DMS153 treated with DMSO at 0.1 percent for 48 hours (cell line): ENCODE data around the gene FUS.
"Not testable (repeated sequence)": the region's sequence is repeated elsewhere in the genome, so short reads cannot be mapped to it uniquely, and the experiment has no call there.

Source experiments
- DNase-seq: peaks from one replicate; lab custom pipeline; 2025; ENCODE audit not compliant: unreplicated experiment; lab: John Stamatoyannopoulos, UW

The FUS gene

GRCh38 chr16:31179747-31180459 is at the start of gene FUS:
Gene FUS (plus strand): TSS chr16:31180139. CDS start chr16:31180215, 76 bp downstream.
- peak; percentile 84 for DNase-seq

GRCh38 chr16:31130336-31130891 is 49.5 kb upstream of the FUS start:
- DNase-seq, result no peak

GRCh38 chr16:31130899-31131298 is 49.0 kb upstream of the FUS start:
- DNase-seq, result peak; percentile 12

- DNase-seq, result no peak
Measured at GRCh38 chr16:31131416-31131815, 48.5 kb upstream of the FUS start.

DNA sequence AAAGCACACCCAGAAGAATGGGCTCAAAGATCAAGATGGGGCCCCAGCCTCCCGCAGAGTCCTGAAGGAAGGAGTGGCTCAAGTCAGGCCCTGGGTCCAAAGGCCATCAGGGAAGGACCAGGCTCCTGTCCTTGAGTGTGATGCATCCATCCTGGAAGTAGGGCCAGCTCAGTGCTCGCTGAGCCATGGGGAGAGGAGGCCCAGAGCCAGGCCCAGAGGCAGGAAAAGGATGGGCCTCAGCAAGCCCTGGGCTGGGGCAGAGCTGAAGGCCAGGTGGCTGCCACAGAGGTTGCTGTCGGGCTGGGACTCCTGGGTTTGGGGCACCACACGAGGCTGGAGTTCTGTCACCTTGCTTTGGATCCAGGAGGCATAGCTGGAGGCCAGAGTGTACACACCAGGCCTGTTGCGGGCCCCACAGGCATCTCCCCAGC is 48.1 kb upstream of the FUS start:
- no peak for DNase-seq

- DNase-seq, result no peak
Measured at GRCh38 chr16:31132303-31132979, 47.5 kb upstream of the FUS start.

DNA sequence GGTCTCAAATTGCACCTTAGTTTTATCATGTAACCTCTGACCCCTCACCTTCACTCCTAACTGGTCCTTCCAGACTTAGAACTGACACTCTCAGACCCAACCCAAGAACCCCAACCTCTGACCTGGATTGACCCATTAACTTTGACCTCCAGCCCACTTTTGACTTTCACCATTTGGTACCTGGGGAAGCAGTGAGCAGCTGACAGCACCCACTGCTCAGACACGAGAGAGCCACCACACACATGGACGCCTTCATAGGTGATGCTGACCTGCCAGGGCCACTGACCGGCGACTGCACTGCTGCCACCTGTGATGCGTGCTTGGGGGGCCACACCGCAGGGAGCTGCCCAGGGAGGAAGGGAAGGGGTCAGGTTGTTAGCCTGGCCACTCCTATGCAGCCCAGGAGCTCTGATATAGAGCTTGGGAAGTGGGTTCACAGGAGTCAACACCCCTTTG is 46.9 kb upstream of the FUS start:
- no peak for DNase-seq

DNA sequence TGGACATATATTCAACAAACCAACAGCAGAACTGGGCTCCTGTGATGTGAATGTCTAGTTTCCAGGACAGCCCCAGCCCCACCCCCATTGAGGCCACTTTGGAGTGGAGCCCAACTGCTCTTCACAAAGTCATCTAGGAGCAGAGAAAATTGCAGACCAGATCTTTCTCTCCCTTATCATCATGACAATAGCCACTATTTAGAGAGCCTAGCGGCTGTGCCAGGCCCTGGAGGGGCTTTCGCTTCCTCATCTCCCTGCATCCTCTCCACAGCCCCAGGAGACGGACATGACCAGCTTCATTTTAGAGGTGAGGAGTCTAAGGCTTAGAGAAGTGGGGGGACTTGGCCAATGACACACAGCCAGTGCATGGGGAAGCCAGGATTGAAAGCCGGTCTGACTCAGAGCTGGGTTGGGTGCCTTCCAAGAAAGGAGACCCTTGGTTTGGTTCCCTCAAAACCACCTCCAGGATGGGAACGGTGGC is 45.8 kb upstream of the FUS start:
- no peak for DNase-seq

DNA sequence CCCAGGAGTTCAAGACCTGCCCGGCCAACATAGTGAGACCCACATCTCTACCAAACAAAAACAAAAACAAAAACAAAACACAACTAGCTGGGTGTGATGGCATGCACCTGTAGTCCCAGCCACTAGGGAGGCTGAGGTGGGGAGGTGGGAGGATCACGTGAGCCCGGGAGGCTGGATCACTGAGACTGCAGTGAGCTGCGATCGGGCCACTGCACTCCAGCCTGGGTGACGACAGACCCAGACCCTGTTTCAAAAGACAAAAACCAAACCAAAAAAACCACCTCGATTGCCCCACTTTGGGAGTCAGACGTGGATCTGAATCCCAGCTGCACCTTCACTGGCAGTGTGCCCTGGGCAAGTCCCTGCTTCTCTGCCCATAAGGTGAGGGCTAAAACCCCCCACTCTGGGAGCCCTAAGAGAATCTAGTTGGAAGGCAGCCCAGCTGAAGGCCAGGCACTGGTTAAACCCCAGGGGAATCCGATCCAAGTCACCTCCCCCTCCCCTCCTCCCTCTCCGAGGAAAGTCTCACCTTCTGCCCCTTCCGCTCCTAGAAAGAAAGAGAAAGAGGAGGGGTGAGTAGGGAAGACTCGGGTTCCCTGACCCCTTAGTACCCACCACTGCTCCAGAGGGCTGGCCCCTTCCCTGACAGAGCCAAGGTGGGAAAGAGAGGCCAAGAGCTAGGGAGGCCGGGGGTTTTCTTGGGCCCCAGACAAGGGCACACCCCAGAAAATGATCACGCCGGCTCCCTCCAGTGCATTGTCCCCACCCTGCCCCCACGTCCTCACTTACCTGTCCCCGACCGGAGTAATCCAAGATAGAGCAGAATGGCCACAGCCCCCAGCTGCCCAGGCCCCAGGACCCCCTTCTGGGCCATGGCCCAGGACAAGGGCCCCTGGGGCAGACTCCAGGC is 45.1 kb upstream of the FUS start:
- peak; percentile 28 for DNase-seq

DNA sequence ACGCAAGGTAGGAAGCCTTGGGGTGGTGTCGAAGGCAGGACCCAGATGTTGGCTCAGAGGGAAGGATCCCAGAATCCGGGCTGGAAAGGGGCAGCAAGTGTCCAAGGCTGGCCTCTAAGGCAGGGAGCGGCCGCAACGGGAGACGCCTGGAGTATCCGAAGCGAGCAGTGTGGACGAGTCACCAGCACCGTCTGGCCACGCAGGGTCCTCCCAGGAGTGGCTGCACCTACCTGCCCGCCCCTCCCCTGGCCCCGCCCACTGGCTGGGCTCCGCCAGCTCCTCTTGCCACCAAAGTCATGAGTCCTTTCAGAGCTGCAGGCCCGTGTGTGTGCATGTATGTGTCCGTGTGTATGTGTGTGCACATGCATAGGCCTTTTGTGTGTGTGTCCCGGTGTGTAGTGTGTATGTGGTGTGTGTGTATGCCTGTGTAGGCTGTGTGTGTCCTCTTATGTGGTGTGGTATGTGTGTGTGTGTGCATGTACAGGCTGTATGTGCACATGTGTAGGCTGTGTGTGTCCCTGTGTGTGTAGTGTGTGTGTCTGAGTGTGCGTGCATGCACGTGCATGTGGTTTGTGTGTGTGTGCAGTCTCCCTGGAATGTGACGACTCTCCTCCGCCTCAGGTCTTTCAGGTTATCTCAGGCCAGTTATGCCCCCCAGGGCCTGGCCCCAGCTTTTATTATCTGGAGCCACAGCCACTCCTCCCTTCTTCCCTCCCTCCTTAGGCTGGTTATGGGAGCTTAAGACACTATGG is 44.2 kb upstream of the FUS start, which contains the start of gene PRSS8:
Gene PRSS8 (minus strand): TSS at position 193 of the 752 bp plus-strand sequence. CDS start 229 bp downstream, outside the sequence.
- DNase-seq, result peak; percentile 23

- no peak for DNase-seq
Measured at GRCh38 chr16:31136287-31136662, 43.7 kb upstream of the FUS start.

DNA sequence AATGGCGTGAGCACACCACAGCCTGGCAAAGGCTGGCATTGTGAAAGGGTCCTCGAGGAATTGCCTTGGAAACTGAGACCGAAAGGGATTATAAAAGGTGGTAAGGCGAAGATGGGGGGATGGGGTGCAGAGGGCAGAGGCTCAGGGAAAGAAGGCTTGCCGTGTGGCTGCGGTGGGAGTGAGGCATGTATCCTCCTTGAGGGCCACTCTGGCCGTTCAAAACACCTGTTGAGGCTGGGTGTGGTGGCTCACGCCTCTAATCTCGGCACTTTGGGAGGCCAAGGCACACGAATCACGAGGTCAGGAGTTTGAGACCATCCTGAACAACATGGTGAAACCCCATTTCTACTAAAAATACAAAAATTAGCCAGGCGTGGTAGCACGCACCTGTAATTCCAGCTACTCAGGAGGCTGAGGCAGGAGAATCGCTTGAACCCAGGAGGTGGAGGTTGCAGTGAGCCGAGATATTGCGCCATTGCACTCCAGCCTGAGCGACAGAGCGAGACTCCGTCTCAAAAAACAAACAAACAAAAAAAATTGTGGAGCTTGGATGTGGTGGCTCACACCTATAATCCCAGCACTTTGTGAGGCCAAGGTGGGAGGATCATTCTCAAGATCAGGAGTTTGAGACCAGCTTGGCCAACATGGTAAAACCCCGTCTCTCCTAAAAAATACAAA is 43.0 kb upstream of the FUS start:
- not testable (repeated sequence) for DNase-seq

GRCh38 chr16:31138621-31139578 is 41.0 kb upstream of the FUS start:
- no peak for DNase-seq

DNA sequence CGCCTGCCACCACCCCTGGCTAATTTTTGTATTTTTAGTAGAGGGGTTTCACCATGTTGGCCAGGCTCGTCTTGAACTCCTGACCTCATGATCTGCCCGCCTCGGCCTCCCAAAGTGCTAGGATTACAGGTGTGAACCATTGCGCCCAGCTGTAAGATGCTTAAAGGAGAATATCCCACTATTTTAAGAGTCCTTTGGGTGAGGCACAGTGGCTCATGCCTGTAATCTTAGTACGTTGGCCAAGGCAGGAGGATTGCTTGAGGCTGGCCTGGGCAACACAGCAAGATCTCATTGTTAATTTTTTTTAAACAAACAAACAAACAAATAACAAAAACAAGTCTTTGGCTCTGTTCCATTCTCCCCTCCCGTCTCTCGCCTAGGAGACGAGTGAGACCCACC is 38.9 kb upstream of the FUS start:
- not testable (repeated sequence) for DNase-seq

DNA sequence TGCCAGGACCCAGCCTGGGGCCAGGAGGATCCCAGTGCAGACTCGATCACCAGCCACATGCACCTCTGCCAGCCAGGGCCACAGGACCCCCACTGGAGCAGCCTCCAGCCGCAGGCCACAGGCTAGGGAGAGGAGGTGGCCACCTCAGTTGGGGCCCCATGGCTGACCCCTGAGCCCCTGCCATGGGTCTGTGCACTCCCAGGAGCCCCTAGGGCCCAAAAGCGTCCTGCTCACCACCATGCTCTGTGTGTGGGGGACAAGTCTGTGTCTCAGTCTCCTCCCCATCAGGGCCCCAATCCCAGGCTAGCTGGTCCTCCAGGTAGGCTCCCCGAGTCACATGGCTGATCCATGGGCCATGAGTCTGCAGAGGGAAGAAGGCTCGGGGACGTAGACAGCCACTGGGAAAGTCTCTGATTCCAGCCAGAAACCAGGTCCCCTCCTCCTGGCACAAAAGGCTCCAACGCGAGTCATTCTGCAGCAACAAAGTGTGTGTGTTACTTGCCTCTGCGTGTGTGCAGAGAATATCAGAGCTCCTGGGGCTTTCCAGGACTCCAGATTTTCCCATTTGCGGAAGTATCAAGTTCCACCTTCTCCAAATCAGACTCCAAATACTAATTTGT is 38.3 kb upstream of the FUS start:
- no peak for DNase-seq

DNA sequence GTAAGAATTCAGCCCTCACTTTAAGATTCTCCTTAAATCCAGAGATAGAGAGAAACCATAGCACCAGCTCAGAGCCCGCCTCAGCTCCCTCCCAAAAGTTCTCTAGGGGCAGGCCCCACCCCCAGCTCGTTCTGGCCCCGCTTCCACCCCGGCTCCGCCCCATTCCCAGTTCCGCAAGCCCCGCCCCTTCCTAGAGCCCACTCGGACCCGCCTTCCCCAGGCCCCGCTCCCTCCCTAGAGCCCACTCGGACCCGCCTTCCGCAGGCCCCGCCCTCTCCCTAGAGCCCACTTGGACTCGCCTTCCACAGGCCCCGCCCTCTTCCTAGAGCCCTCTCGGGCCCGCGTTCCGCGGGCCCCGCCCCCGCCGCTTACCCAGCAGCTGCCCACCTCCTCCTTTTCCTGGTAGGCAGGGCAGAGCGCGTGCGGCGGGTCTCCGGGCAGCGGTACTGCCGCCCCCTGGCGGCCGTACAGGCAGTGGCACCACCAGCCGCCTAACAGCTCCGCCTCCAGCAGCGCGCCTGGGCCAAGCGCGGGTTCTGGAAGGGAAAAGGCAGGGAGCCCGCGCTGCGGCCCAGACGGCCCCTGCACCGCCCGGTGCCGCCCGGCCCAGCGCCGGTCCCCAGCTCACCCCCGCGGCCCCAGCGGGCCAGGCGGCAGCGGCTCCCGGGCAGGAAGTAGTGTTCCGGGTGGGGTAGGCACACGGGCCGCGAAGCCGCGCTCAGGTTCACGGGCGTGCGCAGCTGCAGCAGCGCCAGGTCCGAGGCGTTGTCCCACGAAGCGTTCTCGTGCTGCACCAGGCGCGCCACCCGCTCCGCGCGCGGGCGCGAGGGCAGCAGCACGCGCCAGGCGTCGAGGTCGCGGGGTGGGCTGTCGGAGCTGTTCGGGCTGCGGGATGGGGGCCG is 37.6 kb upstream of the FUS start:
- DNase-seq, result peak; percentile 96
